ENCODE results near the gene SETX.
A peak's percentile ranks its signal among the peaks of the same experiment; 100 is the strongest.

- TF ChIP-seq CTCF (IDR thresholded peaks at IDR 0.05; ENCODE audit: insufficient read depth, low read length, poor library complexity, severe bottlenecking) (peak; percentile 97), EZH2phosphoT487 (conservative IDR thresholded peaks at IDR 0.05; ENCODE audit: low read length) (no peak)
Observed at GRCh38 chr9:132268725-132269352, 85.9 kb downstream of the SETX start.

All from SU-DHL-6 (cell line).